Spleen (tissue), 7 donors: Measurements from ENCODE around the gene GADL1.

Experiments used
- POLR2AphosphoS5 ChIP-seq, 3 donors: sonication (generic); formaldehyde crosslinking; IDR thresholded peaks; one replicate each; pipeline ENCODE4 v1.5.1; 2017; ENCODE audit warnings: antibody characterized with exemption in 3 of 3
- TF ChIP-seq, protein P1 (sequence below), 11 experiments: fragments of 200-600 bp in 7 of 11; fragments of 450-650 bp in 4 of 11; sonication (generic) in 4 of 11; IDR thresholded peaks in 8 of 11; conservative IDR thresholded peaks in 3 of 11; 1 replicate in 7 of 11; 2 replicates in 4 of 11; pipeline versions ENCODE4 v1.4.0 to v1.8.0; 2016 to 2021; ENCODE audit warnings: antibody characterized with exemption in 11 of 11, inconsistent platforms in 4 of 11, mild to moderate bottlenecking in 1 of 11
- donor health status: DM: no; HTN: no; CAD: no; lungs with moderate emphysema.
- donor health status: DM: no; HTN: no; CAD: no.
- donor health status: DM: no; HTN: no; CAD: no.

DNA sequence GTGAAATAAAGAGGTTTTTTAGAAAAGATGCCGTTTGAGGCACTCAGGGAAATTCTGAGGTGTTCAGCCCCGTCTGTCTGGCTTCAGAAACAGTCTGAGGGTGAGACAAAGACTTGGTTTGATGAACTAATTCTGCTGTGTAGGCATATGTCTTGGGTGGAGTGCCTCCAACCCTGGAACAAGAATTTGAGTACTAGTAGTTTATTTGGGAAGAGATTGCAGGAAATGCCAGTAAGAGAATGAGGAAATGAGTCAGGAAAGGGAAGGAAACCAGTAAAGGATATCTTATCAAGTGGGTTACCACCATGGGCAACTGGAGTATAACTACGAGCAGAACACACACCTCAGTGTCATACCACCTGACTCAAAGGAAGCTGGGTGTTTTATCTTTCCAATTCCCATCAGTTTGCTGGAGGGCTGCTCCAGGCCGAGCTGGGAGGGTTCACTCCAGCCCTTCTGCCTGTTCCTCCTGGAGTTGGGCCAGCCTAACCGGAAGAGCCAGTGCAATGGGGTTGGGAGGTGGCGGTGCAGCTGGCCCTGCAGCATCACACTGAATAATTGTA lies 212.7 kb downstream of the GADL1 start:
- TF ChIP-seq, protein P1, sequence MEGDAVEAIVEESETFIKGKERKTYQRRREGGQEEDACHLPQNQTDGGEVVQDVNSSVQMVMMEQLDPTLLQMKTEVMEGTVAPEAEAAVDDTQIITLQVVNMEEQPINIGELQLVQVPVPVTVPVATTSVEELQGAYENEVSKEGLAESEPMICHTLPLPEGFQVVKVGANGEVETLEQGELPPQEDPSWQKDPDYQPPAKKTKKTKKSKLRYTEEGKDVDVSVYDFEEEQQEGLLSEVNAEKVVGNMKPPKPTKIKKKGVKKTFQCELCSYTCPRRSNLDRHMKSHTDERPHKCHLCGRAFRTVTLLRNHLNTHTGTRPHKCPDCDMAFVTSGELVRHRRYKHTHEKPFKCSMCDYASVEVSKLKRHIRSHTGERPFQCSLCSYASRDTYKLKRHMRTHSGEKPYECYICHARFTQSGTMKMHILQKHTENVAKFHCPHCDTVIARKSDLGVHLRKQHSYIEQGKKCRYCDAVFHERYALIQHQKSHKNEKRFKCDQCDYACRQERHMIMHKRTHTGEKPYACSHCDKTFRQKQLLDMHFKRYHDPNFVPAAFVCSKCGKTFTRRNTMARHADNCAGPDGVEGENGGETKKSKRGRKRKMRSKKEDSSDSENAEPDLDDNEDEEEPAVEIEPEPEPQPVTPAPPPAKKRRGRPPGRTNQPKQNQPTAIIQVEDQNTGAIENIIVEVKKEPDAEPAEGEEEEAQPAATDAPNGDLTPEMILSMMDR (IDR thresholded peaks at IDR 0.05 in 8 of 11, conservative IDR thresholded peaks at IDR 0.05 in 3 of 11) = no peak
- peak; percentile 85 to 91 (median 89) for TF ChIP-seq POLR2AphosphoS5 (IDR thresholded peaks at IDR 0.05)
